Jurkat, Clone E6-1 (cell line): ENCODE data around the gene CACNA2D3.

Source experiments
- DNase-seq: peaks from one replicate; pipeline ENCODE4 v3.0.0-alpha.2; 2011; ENCODE audit warnings: low read depth, low spot score
- H3K4me3 ChIP-seq: 2 replicates; pipeline ENCODE4 v1.5.1; 2011; ENCODE audit warnings: mild to moderate bottlenecking, low read length, control low read depth, moderate library complexity

CACNA2D3 gene

DNA sequence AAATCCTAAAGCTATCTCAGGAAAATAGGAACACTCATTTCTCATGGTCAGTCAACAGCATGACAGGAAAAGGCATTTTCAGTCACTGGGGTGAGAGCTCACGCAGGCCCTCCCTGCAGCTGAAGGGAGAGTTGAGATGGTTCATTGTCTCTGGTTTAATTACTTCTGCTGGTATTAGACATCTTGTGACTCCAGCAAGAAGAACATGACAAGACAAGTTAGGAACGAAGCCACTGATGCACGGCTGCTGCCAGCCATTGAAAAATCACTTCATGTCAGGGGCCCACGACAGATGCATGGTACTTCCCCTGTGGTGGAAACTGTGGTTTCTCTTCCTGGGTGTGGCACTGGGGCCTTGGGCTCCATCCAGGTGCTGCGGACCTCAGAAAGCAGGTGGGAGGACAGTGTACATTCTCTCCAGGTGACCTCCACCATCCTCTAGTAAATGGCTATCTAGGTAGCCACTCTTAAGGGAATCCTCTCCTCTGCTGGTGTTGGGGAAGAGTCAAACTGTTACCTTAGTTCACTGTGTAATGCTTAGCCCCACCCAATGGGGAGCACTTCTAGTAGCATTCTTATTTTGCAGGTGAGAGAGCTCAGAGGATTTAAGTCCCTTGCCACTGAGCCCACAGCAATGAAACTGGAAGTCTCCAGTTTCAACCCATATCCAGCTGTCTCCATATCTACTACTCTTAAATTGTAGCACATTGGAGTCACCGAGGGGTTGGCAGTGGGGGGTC, 531.3 kb downstream of the CACNA2D3 start:
- no peak overlapping the region for H3K4me3 ChIP-seq
- no peak for DNase-seq

DNA sequence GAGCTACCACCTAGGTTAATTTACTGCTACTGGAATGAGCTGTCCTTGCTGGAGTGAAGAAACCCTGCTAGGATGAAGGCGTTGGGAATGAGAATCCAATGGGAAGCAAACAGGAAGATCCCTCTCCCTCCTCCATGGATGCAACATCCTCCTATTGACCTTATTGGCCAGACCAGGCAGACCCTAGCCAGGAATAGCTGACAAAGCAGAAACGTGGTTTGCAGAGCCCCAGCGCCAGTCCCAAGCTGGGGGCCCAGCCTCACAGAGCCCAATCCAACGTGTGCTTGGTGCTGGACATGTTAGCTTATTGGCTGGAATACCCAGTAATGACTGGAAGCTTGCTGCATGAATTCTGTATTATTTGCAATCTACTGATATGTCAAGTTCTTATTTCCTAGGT, 532.4 kb downstream of the CACNA2D3 start:
- DNase-seq = no peak
- H3K4me3 ChIP-seq = no peak overlapping the region

GRCh38 chr3:54659347-54659746, 537.0 kb downstream of the CACNA2D3 start:
- DNase-seq = no peak

GRCh38 chr3:54660714-54661132, 538.4 kb downstream of the CACNA2D3 start:
- DNase-seq = no peak
- no peak overlapping the region for H3K4me3 ChIP-seq

More at GRCh38 chr3:54659347-54659746, 537.0 kb downstream of the CACNA2D3 start:
- H3K4me3 ChIP-seq = no peak overlapping the region

- DNase-seq = no peak
Observed at GRCh38 chr3:54661151-54661550, 538.8 kb downstream of the CACNA2D3 start.

DNA sequence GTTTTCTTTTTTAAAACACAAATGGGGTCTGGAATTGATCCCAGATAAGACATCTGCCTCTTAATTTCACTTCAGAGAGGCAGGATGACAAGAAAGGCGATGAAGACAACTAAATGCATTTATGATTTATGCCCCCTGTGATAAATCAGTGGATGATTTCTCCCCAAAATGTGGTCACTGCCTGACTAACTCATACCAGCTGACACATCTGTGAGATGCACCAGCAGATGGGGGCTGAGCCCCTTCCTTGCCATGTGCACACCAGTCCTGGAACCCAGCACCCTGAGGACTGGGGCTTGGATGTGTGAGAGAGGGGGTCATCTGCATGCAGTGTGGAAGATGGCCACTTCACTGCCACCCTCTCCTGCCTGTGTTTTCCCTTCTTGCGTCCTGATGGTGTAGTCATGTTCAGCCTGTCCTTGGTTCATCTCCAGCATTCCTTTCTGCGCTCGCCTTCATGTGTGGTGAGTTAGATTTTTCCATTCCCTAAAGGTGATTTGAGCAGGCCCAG, 541.2 kb downstream of the CACNA2D3 start:
- no peak for DNase-seq

More at GRCh38 chr3:54661151-54661550, 538.8 kb downstream of the CACNA2D3 start:
- no peak overlapping the region for H3K4me3 ChIP-seq

GRCh38 chr3:54665016-54665600, 542.8 kb downstream of the CACNA2D3 start:
- DNase-seq = no peak
- no peak overlapping the region for H3K4me3 ChIP-seq

More for the DNA sequence above, 541.2 kb downstream of the CACNA2D3 start:
- no peak overlapping the region for H3K4me3 ChIP-seq

GRCh38 chr3:54668236-54668635, 545.9 kb downstream of the CACNA2D3 start:
- DNase-seq = no peak
- H3K4me3 ChIP-seq = no peak overlapping the region

GRCh38 chr3:54670201-54671000, 548.0 kb downstream of the CACNA2D3 start:
- no peak overlapping the region for H3K4me3 ChIP-seq
- DNase-seq = no peak

DNA sequence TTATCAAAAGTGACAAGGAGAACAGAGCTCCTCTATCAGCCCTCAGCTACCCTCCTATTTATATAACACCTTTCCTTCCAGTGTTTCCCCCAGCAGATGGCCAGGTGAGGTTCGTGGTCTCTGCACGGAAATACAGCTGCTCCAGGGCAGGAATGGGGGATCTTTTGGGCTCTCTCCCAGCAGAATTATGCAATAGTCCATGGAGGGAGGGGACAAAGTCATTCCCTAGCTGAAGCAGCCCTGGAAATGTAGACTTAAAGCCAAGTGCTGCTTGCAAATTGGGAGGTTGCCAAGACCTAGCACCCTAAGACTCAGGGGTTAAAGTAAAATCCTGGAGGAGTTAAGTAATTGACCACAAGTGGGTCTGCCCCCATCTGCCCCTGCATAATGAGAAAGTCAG, 549.2 kb downstream of the CACNA2D3 start:
- no peak for DNase-seq
- no peak overlapping the region for H3K4me3 ChIP-seq

- no peak for DNase-seq
- H3K4me3 ChIP-seq = no peak overlapping the region
Observed at GRCh38 chr3:54676087-54676486, 553.7 kb downstream of the CACNA2D3 start.

DNA sequence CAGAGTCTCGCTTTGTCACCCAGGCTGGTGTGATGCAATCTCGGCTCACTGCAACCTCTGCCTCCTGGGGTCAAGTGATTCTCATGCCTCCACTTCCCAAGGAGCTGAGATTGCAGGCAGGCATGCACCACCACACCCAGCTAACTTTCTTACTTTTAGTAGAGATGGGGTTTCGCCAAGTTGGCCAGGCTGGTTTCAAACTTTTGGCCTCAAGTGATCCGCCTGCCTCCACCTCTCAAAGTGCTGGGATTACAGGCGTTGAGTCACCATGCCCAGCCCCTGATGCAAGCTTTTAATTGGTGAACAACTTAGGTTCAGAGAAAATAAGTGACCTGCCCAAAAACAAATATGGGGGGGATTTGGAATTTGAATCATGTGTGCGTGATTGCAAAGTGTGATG, 559.4 kb downstream of the CACNA2D3 start:
- no peak for DNase-seq
- no peak overlapping the region for H3K4me3 ChIP-seq

GRCh38 chr3:54685213-54685612, 562.9 kb downstream of the CACNA2D3 start:
- H3K4me3 ChIP-seq = no peak overlapping the region
- no peak for DNase-seq

- H3K4me3 ChIP-seq = no peak overlapping the region
- no peak for DNase-seq
Observed at GRCh38 chr3:54691289-54691771, 569.0 kb downstream of the CACNA2D3 start.

GRCh38 chr3:54696313-54696712, 574.0 kb downstream of the CACNA2D3 start:
- H3K4me3 ChIP-seq = no peak overlapping the region
- DNase-seq = peak; percentile 25

DNA sequence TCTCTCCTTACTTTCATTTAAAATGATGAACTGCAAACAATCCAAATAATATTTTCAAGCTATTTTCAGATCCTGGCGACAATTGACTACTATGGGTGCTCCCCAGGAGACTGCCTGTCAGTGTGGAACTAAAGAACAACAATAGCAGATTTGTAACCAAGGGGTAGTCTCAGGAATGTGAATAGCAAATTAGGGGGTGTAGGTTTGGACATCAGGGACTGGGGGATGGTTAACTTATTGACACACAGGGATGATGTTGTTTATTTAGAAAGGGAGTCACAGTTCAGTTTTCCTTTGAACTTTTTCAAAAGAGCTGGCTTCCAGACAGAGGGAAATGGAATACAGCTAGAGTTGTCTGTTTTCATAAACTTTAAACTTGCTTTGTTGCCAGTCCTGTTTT, 575.7 kb downstream of the CACNA2D3 start:
- no peak overlapping the region for H3K4me3 ChIP-seq
- DNase-seq = no peak

DNA sequence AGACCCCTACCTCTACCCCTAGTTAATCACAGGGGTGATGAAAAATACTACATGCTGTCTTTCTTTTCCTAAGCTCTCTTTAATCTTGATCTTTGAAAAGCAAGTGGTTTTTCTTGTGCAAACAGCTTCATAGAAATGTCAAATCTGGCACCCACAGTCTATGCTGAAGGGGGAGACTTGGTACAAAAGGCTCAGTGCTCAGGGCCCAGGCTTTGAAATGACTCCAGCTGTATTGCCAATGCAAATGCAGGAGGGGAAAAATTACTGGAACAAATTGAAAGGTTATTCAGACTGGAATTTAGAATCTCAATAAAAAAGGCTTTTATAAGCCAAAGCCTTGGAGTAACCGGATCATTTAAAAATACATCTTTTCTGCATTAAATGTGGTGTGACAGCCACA, 581.6 kb downstream of the CACNA2D3 start:
- H3K4me3 ChIP-seq = no peak overlapping the region
- DNase-seq = no peak

- DNase-seq = no peak
- H3K4me3 ChIP-seq = no peak overlapping the region
Observed at GRCh38 chr3:54705730-54706129, 583.4 kb downstream of the CACNA2D3 start.

GRCh38 chr3:54706738-54707137, 584.4 kb downstream of the CACNA2D3 start:
- no peak for DNase-seq
- H3K4me3 ChIP-seq = no peak overlapping the region

DNA sequence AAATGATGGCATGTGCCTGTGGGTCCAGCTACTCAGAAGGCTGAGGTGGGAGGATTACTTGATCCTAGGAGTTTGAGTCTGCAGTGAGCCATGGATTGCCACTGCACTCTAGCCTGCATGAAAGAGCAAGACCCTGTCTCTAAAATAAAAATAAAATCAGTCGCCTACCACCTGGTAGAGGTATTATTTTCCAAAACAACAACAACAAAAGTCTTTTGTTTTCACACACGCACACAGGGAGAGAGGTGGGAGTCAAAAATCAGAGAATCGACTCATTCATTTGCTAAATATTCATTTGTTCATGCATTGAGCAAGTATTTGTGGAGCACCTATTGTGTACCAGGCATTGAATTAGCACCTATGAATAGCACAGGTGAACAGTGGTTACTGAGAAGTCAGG, 587.4 kb downstream of the CACNA2D3 start:
- DNase-seq = no peak
- H3K4me3 ChIP-seq = no peak overlapping the region
